Measurements from ENCODE around the gene PTPRT.
"Not testable (repeated sequence)": the region's sequence is repeated elsewhere in the genome, so short reads cannot be mapped to it uniquely, and the experiment has no call there.

DNA sequence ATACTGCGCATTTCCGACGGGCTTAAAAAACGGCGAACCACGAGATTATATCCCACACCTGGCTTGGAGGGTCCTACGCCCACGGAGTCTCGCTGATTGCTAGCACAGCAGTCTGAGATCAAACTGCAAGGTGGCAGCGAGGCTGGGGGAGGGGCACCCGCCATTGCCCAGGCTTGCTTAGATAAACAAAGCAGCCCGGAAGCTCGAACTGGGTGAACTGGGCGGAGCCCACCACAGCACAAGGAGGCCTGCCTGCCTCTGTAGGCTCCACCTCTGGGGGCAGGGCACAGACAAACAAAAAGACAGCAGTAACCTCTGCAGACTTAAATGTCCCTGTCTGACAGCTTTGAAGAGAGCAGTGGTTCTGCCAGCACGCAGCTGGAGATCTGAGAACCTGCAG, 983.1 kb downstream of the PTPRT start:
- TF ChIP-seq, protein P1, sequence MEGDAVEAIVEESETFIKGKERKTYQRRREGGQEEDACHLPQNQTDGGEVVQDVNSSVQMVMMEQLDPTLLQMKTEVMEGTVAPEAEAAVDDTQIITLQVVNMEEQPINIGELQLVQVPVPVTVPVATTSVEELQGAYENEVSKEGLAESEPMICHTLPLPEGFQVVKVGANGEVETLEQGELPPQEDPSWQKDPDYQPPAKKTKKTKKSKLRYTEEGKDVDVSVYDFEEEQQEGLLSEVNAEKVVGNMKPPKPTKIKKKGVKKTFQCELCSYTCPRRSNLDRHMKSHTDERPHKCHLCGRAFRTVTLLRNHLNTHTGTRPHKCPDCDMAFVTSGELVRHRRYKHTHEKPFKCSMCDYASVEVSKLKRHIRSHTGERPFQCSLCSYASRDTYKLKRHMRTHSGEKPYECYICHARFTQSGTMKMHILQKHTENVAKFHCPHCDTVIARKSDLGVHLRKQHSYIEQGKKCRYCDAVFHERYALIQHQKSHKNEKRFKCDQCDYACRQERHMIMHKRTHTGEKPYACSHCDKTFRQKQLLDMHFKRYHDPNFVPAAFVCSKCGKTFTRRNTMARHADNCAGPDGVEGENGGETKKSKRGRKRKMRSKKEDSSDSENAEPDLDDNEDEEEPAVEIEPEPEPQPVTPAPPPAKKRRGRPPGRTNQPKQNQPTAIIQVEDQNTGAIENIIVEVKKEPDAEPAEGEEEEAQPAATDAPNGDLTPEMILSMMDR (IDR thresholded peaks at IDR 0.05; ENCODE audit: low read depth, low read length, missing input control), result not testable (repeated sequence)
- TF ChIP-seq RAD21 (IDR thresholded peaks at IDR 0.05); RXRA (IDR thresholded peaks at IDR 0.05); JUND (IDR thresholded peaks at IDR 0.05); TAF1 (conservative IDR thresholded peaks at IDR 0.05); SP1 (IDR thresholded peaks at IDR 0.05): not testable (repeated sequence)
- TF ChIP-seq, protein P2, sequence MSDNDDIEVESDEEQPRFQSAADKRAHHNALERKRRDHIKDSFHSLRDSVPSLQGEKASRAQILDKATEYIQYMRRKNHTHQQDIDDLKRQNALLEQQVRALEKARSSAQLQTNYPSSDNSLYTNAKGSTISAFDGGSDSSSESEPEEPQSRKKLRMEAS (IDR thresholded peaks at IDR 0.05), result not testable (repeated sequence)
- TF ChIP-seq, protein P3, sequence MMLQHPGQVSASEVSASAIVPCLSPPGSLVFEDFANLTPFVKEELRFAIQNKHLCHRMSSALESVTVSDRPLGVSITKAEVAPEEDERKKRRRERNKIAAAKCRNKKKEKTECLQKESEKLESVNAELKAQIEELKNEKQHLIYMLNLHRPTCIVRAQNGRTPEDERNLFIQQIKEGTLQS (IDR thresholded peaks at IDR 0.05), result not testable (repeated sequence)
- TF ChIP-seq, protein P4, sequence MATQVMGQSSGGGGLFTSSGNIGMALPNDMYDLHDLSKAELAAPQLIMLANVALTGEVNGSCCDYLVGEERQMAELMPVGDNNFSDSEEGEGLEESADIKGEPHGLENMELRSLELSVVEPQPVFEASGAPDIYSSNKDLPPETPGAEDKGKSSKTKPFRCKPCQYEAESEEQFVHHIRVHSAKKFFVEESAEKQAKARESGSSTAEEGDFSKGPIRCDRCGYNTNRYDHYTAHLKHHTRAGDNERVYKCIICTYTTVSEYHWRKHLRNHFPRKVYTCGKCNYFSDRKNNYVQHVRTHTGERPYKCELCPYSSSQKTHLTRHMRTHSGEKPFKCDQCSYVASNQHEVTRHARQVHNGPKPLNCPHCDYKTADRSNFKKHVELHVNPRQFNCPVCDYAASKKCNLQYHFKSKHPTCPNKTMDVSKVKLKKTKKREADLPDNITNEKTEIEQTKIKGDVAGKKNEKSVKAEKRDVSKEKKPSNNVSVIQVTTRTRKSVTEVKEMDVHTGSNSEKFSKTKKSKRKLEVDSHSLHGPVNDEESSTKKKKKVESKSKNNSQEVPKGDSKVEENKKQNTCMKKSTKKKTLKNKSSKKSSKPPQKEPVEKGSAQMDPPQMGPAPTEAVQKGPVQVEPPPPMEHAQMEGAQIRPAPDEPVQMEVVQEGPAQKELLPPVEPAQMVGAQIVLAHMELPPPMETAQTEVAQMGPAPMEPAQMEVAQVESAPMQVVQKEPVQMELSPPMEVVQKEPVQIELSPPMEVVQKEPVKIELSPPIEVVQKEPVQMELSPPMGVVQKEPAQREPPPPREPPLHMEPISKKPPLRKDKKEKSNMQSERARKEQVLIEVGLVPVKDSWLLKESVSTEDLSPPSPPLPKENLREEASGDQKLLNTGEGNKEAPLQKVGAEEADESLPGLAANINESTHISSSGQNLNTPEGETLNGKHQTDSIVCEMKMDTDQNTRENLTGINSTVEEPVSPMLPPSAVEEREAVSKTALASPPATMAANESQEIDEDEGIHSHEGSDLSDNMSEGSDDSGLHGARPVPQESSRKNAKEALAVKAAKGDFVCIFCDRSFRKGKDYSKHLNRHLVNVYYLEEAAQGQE (IDR thresholded peaks at IDR 0.05), result not testable (repeated sequence)
- TF ChIP-seq, protein P5, sequence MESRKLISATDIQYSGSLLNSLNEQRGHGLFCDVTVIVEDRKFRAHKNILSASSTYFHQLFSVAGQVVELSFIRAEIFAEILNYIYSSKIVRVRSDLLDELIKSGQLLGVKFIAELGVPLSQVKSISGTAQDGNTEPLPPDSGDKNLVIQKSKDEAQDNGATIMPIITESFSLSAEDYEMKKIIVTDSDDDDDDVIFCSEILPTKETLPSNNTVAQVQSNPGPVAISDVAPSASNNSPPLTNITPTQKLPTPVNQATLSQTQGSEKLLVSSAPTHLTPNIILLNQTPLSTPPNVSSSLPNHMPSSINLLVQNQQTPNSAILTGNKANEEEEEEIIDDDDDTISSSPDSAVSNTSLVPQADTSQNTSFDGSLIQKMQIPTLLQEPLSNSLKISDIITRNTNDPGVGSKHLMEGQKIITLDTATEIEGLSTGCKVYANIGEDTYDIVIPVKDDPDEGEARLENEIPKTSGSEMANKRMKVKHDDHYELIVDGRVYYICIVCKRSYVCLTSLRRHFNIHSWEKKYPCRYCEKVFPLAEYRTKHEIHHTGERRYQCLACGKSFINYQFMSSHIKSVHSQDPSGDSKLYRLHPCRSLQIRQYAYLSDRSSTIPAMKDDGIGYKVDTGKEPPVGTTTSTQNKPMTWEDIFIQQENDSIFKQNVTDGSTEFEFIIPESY (IDR thresholded peaks at IDR 0.05), result not testable (repeated sequence)

All from liver (tissue), 3 donors.